Measurements from ENCODE around the gene DUSP7. TPM values are rescaled to one million over a fixed set of nuclear protein-coding genes. Genes with fewer than 3 reads are reported as not detected.
A peak's percentile ranks its signal among the peaks of the same experiment; 100 is the strongest.

DUSP7 gene
- total and polyA plus RNA-seq, 9 of the 15 experiments (the other 6 are each of a cell fraction or from before 2014, with no cell fraction given) = 0.45 to 15.8 (median 8.2) TPM

DNA sequence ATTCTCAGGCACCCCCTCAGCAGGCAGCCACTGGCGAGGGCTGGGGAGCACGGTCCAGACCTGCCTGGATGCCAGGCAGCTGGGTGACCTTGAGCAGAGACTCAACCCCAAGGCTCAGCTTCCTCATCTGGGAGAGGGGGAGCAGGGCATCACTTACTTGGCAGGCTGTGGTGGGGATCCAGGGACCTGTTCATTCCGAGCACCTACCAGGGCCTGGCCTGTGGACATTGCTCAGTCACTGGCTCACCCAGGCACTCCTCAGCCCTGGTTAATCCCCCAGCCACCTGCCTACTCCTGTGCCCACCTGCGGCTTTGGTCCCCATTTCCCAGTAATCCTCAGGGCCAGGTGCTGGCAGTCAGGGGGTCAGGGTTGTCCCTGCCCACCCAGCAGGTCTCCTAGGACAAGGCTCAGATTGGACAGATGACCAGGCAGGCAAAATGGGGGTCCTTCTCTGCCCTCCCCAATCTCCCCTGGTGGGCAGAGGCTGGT is 51.4 kb downstream of the DUSP7 start:
- CTCF ChIA-PET (ENCODE audit: low intra/inter-chr PET ratio) = interaction anchor here (0.7 to 5.3 kb wide), 2 partner anchors 118 to 139 kb away, joined by 3 to 36 read pairs; no protein-coding TSS in a partner anchor
- no TSS peak for BruUV-seq (replicated peaks)
- no peak for TF ChIP-seq RUNX1 (IDR thresholded peaks at IDR 0.05; ENCODE audit: low read depth)
- TF ChIP-seq KLF13 (tag; IDR thresholded peaks at IDR 0.05; ENCODE audit: borderline replicate concordance, low read depth) = no peak
- no peak for TF ChIP-seq ETV1 (tag; conservative IDR thresholded peaks at IDR 0.05; ENCODE audit: low read depth)
- TF ChIP-seq TAF15 (IDR thresholded peaks at IDR 0.05; ENCODE audit: low read depth, low read length) = no peak
- 87% methylated on average over 3 of the region's 4 CpGs for WGBS (ENCODE audit: insufficient coverage, low coverage, missing lambda C conversion rate)
- H3K79me2 ChIP-seq (ENCODE audit: control insufficient read depth, insufficient read depth, low read length) = no peaks in the 10 kb centered on the region
- H3K4me3 ChIP-seq = no peak overlapping the region
- H2AFZ ChIP-seq (ENCODE audit: low read depth, low read length) = no peak overlapping the region
- in situ Hi-C loops (cut with MboI) (loop anchor here (5.0 to 25.0 kb wide), 2 partner anchors 122 to 382 kb away; no protein-coding TSS in a partner anchor), intact Hi-C loops (cut with micrococcal nuclease) (loop anchor here (5.0 kb wide), 5 partner anchors 47 to 442 kb away; partner anchors contain the start of genes GLYCTK and SEMA3G)
- no peaks in the 10 kb centered on the region for H3K9me1 ChIP-seq (ENCODE audit: control insufficient read depth, insufficient read depth, low read length)
- no peaks in the 10 kb centered on the region for H4K20me1 ChIP-seq (replicated peaks; ENCODE audit: control insufficient read depth, insufficient read depth, low read length)
- peaks cover 22 to 36% of the 10 kb centered on the region in 2 experiments for H3K4me1 ChIP-seq (replicated peaks in 1 of 2; ENCODE audit: control insufficient read depth in 2 of 2, insufficient read depth in 2 of 2, low read length in 2 of 2)
- DNase-seq (ENCODE audit: extremely low read depth in 1 of 4, low spot score in 3 of 4) (no peak), ATAC-seq (no peak), FAIRE-seq (no peak)
- no peaks in the 10 kb centered on the region for H3K36me3 ChIP-seq (ENCODE audit: control insufficient read depth, insufficient read depth, low read length)
- no peaks in the 10 kb centered on the region for H3K9me3 ChIP-seq (replicated peaks; ENCODE audit: control insufficient read depth, insufficient read depth, low read depth, low read length)
- no peaks in the 10 kb centered on the region for H3K27me3 ChIP-seq (ENCODE audit: control insufficient read depth in 2 of 2, insufficient read depth in 2 of 2, low read length in 2 of 2)
- no peak overlapping the region for H3K27ac ChIP-seq (ENCODE audit: extremely low read depth, low read depth, low read length)
- no peak overlapping the region for H3K4me2 ChIP-seq (ENCODE audit: insufficient read depth, low read length)
- H3K9ac ChIP-seq (ENCODE audit: insufficient read depth in 1 of 2, low read depth in 2 of 2, low read length in 2 of 2) = peak overlapping the region in 1 of 2 experiments; percentile 69; a peak in 1 of 4 replicates
- POLR2A ChIA-PET = interaction anchor here (1.1 to 1.2 kb wide), 2 partner anchors 12 to 14 kb away, joined by 4 read pairs; no protein-coding TSS in a partner anchor
